PC-9 (cell line): ENCODE measurements around the gene ICAM3.

Source experiments
- EZH2 ChIP-seq: fragments of 200-600 bp; sonication (generic); IDR thresholded peaks from 2 replicates; pipeline ENCODE4 v1.8.0; 2017; ENCODE audit warnings: antibody characterized with exemption, low read depth
- TF ChIP-seq, protein P1 (sequence below): fragments of 200-600 bp; sonication (generic); conservative IDR thresholded peaks from 2 replicates; pipeline ENCODE4 v1.6.1; 2017; ENCODE audit warnings: mixed run types, antibody characterized with exemption, mild to moderate bottlenecking, moderate library complexity

DNA sequence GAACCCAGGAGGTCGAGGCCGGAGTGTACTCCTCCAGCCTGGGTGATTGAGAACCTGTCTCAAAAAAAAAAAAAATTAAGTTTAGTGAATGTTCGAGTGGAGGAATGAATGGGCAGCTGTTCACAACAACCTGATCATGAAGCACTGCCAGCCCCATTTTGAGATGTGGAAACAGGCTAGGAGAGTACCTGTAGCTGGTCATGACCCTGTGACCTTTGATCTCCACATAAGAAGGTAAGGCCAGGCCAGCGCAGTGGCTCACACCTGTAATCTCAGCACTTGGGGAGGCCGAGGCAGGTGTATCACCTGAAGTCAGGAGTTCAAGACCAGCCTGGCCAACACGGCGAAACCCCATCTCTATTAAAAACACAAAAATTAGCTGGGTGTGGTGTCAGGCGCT, 13.7 kb downstream of the ICAM3 start:
- TF ChIP-seq, protein P1, sequence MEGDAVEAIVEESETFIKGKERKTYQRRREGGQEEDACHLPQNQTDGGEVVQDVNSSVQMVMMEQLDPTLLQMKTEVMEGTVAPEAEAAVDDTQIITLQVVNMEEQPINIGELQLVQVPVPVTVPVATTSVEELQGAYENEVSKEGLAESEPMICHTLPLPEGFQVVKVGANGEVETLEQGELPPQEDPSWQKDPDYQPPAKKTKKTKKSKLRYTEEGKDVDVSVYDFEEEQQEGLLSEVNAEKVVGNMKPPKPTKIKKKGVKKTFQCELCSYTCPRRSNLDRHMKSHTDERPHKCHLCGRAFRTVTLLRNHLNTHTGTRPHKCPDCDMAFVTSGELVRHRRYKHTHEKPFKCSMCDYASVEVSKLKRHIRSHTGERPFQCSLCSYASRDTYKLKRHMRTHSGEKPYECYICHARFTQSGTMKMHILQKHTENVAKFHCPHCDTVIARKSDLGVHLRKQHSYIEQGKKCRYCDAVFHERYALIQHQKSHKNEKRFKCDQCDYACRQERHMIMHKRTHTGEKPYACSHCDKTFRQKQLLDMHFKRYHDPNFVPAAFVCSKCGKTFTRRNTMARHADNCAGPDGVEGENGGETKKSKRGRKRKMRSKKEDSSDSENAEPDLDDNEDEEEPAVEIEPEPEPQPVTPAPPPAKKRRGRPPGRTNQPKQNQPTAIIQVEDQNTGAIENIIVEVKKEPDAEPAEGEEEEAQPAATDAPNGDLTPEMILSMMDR, result no peak
- TF ChIP-seq EZH2, result no peak
